Fibroblast of the aortic adventitia (primary cell): ENCODE data around the gene ITGA8. TPM values are rescaled to one million over a fixed set of nuclear protein-coding genes. Genes with fewer than 3 reads are reported as not detected.
"Not testable (repeated sequence)": the region's sequence is repeated elsewhere in the genome, so short reads cannot be mapped to it uniquely, and the experiment has no call there.

Source experiments
- DNase-seq: peaks from one replicate; pipeline ENCODE4 v3.0.0-alpha.2; 2010; ENCODE audit warnings: low read depth
- H3K4me3 ChIP-seq: 2 replicates; pipeline ENCODE4 v1.5.1; 2011; ENCODE audit warnings: low read depth, mild to moderate bottlenecking, control low read depth, low read length, moderate library complexity
- CTCF ChIP-seq: IDR thresholded peaks from 2 replicates; pipeline ENCODE4 v1.5.1; 2011; ENCODE audit warnings: mild to moderate bottlenecking, low read length, control low read depth, inconsistent platforms; ENCODE audit not compliant: insufficient read depth
- total RNA-seq: library from RNA; depleted of rRNA; stranded (reverse); fragments of >200 nt; gene quantifications from 2 replicates; pipeline ENCODE4 v1.2.3, GENCODE V29; 2012; ENCODE audit warnings: low replicate concordance

Gene ITGA8
- total RNA-seq, result 2.6 and 38.5 TPM in 2 replicates

- DNase-seq, result peak; percentile 30
- peak; percentile 36 for TF ChIP-seq CTCF
- peak within 1 kb of the TSS; percentile 51 for H3K4me3 ChIP-seq
Observed at GRCh38 chr10:15719899-15720634, at the start of gene ITGA8. TSS of gene ITGA8 (minus strand) at chr10:15719922. CDS start at chr10:15719771, 151 bp downstream.

- TF ChIP-seq CTCF, result no peak
- DNase-seq, result no peak
- H3K4me3 ChIP-seq, result no peak overlapping the region
Observed at GRCh38 chr10:15764892-15765454, 45.3 kb upstream of the ITGA8 start.

GRCh38 chr10:15763006-15763405 is 43.3 kb upstream of the ITGA8 start:
- no peak overlapping the region for H3K4me3 ChIP-seq
- DNase-seq, result no peak
- no peak for TF ChIP-seq CTCF

GRCh38 chr10:15762239-15762638 is 42.5 kb upstream of the ITGA8 start:
- not testable (repeated sequence) for H3K4me3 ChIP-seq, DNase-seq

- DNase-seq, H3K4me3 ChIP-seq: not testable (repeated sequence)
Observed at GRCh38 chr10:15761224-15761623, 41.5 kb upstream of the ITGA8 start.

- H3K4me3 ChIP-seq, result no peak overlapping the region
- no peak for TF ChIP-seq CTCF
- no peak for DNase-seq
Observed at GRCh38 chr10:15760681-15761080, 41.0 kb upstream of the ITGA8 start.

- TF ChIP-seq CTCF, result no peak
- no peak for DNase-seq
- H3K4me3 ChIP-seq, result no peak overlapping the region
Observed at GRCh38 chr10:15759265-15759664, 39.5 kb upstream of the ITGA8 start.

- TF ChIP-seq CTCF, result no peak
- no peak for DNase-seq
- no peak overlapping the region for H3K4me3 ChIP-seq
Observed at GRCh38 chr10:15758618-15759017, 38.9 kb upstream of the ITGA8 start.
